GM12872 (cell line): ENCODE data around the gene CCNYL1.
A peak's percentile ranks its signal among the peaks of the same experiment; 100 is the strongest.

Experiments
- TF ChIP-seq, protein P1 (sequence below): IDR thresholded peaks from 3 replicates; pipeline ENCODE4 v1.5.1; 2011; ENCODE audit warnings: low read depth, mild to moderate bottlenecking, low read length, moderate library complexity; ENCODE audit not compliant: insufficient read depth

Gene CCNYL1

DNA sequence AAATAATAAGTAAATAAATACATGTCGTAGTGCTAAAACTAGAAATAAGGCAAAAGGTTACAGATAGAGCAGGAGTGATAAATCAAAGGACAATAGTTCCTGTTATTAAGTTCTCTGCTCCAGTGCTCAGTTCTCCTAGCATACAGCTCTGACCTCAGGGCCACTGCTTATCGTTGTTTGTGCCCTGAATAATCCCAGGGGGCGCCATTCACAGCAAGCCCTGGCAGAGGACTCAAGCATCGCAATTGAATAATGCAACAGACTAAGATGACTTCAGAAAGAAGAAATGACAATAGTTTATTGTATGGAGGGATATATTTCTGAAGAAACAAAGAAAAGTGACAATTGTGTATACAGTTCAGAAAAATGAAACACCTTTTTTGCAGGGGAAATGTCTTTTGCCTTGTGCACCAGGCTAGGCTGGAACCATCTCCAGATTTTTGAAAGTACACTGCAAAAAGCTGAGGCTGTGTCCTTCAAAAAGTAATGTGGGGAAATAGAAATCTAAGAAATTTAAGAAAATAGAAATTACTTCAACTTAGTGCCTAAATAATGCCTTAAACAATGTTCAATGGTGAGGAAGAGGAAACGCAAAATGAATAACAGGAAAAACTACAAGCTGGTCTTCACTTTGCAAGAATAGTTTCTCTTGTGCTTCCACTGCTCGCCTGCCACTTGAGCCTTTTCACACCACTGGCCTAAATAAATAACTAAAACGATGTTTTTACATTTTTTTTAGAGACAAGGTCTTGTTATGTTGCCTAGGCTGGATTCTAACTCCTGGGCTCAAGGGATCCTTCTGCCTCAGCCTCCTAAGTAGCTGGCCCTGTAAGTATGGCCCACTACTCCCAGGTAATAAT lies 19.0 kb upstream of the CCNYL1 start:
- TF ChIP-seq, protein P1, sequence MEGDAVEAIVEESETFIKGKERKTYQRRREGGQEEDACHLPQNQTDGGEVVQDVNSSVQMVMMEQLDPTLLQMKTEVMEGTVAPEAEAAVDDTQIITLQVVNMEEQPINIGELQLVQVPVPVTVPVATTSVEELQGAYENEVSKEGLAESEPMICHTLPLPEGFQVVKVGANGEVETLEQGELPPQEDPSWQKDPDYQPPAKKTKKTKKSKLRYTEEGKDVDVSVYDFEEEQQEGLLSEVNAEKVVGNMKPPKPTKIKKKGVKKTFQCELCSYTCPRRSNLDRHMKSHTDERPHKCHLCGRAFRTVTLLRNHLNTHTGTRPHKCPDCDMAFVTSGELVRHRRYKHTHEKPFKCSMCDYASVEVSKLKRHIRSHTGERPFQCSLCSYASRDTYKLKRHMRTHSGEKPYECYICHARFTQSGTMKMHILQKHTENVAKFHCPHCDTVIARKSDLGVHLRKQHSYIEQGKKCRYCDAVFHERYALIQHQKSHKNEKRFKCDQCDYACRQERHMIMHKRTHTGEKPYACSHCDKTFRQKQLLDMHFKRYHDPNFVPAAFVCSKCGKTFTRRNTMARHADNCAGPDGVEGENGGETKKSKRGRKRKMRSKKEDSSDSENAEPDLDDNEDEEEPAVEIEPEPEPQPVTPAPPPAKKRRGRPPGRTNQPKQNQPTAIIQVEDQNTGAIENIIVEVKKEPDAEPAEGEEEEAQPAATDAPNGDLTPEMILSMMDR, result peak; percentile 63

DNA sequence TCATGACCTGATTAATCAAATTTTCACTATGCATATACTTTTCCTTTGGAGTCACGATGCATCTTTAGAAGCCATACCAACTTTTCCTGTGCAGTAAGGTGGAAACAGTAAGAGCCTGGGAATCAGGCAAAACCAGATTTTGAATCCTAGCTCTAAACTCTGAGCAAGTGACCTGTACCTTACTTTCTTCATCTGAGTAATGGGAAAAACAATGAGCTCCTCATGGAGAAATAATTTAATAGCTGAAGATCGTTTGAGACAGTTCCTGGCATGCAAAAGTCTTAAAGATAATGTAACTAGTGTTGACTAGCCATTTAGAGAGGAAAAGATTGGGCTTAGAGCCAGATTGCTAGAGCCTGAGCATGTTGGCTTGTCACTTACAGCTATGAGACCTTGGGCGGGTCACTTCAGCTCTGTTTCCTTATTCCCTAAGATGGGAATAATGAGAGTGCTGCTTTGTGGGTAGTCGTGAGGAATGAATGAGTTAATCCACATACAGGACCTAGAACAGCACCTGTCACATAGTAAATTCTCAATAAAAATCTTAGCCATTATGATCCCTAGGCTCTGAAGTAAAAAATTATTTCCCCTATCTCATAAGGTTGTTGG lies 17.7 kb upstream of the CCNYL1 start:
- TF ChIP-seq, protein P1, result no peak

GRCh38 chr2:207694811-207695281 lies 16.6 kb upstream of the CCNYL1 start:
- TF ChIP-seq, protein P1, result no peak

DNA sequence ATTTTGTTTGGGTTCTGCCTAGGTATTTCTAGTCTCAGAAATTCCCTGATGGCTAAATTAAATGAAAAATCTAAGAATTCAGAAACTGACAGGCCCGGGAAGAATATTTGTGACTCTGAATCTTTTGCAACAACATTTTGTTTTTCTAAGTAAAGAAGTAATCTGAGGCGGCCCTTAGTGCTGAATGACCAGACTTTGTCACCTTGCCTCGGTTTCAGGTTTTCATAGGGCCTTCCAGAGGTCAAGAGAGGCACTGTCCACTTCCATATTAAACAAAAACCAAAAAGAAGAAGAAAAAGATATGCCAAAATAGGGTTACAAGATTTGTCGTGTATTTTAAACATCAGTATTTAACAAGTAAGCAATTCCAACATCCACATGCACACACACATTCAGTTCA lies 16.1 kb upstream of the CCNYL1 start:
- TF ChIP-seq, protein P1, result no peak

- TF ChIP-seq, protein P1, result no peak
These were observed 14.0 kb upstream of the CCNYL1 start for GRCh38 chr2:207697411-207697810.

- TF ChIP-seq, protein P1, result no peak
These were observed 13.1 kb upstream of the CCNYL1 start for GRCh38 chr2:207698301-207698700.

DNA sequence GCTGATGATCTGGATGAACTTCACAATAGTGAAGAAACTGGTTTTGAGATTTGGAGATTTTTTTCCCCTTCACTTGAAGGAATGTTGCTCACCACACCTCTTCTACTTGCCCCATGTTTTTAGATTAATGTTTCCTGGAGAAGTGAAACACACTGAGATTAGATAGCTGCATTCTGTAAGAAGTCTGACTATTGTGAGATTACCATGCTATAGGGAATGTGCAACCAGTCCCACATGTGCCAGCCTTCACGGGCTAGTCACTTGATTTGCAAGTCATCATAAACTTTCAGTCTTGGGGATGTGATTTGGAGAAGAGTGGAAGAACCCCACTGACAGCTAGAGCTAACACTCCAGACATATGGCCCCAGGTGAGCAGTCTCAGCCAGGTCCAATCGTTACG lies 7.4 kb upstream of the CCNYL1 start:
- TF ChIP-seq, protein P1, result no peak
